GM10266 (cell line): ENCODE data around the gene SIRPB2.

Source experiments
- DNase-seq: peaks from one replicate; pipeline ENCODE4 v3.0.0; 2012; ENCODE audit errors: extremely low spot score
- TF ChIP-seq, protein P1 (sequence below): IDR thresholded peaks from 2 replicates; pipeline ENCODE4 v1.5.1; 2012; ENCODE audit warnings: mild to moderate bottlenecking, low read depth; ENCODE audit not compliant: control insufficient read depth, insufficient read depth; ENCODE audit errors: missing control alignments

The SIRPB2 gene

GRCh38 chr20:1491860-1492642 is 831 bp upstream of the SIRPB2 start:
- DNase-seq, result no peak
- TF ChIP-seq, protein P1, sequence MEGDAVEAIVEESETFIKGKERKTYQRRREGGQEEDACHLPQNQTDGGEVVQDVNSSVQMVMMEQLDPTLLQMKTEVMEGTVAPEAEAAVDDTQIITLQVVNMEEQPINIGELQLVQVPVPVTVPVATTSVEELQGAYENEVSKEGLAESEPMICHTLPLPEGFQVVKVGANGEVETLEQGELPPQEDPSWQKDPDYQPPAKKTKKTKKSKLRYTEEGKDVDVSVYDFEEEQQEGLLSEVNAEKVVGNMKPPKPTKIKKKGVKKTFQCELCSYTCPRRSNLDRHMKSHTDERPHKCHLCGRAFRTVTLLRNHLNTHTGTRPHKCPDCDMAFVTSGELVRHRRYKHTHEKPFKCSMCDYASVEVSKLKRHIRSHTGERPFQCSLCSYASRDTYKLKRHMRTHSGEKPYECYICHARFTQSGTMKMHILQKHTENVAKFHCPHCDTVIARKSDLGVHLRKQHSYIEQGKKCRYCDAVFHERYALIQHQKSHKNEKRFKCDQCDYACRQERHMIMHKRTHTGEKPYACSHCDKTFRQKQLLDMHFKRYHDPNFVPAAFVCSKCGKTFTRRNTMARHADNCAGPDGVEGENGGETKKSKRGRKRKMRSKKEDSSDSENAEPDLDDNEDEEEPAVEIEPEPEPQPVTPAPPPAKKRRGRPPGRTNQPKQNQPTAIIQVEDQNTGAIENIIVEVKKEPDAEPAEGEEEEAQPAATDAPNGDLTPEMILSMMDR, result no peak

GRCh38 chr20:1490643-1491195 is 501 bp downstream of the SIRPB2 start:
- no peak for DNase-seq
- TF ChIP-seq, protein P1, result no peak

- TF ChIP-seq, protein P1, result no peak
- DNase-seq, result no peak
Measured at GRCh38 chr20:1489764-1490436, 1.3 kb downstream of the SIRPB2 start.

DNA sequence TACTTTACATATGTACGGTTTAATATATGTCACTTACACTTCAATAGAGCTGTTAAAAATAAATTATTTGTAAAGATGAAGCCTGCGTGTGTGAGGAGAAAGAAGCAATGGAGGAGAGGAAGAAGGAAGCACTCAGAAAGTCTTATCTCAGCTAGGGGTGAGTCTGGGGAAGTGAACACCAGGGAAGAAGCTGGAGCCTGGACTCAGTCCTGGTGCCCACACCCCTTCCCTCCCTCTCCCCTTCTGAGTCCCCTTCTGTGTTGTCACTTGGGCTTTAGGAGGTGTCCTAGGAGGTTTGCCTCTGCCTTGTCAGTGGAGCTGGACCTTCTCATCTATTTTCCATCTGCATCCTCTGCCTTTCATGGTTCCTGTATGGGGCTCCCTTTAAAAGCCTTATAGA is 1.9 kb downstream of the SIRPB2 start:
- TF ChIP-seq, protein P1, result no peak

DNA sequence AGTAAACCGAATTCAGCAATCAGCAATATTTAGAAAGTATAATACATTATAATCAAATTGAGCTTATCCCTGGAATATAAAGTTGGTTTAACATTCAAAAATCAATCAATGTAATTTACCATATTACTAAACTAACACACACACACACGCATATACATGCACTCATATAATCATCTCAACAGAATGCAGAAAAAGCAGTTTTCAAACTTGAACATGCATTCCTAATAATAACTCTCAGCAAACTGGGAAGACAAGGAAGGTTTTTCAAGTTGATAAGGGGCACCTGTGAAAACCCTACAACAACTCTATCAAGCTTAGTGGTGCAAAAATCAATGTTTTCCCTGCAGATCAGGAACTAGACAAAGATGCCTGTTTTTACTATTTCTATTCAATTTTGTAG is 4.7 kb downstream of the SIRPB2 start:
- no peak for DNase-seq
- TF ChIP-seq, protein P1, result no peak

More for the DNA sequence above, 1.9 kb downstream of the SIRPB2 start:
- DNase-seq, result no peak

DNA sequence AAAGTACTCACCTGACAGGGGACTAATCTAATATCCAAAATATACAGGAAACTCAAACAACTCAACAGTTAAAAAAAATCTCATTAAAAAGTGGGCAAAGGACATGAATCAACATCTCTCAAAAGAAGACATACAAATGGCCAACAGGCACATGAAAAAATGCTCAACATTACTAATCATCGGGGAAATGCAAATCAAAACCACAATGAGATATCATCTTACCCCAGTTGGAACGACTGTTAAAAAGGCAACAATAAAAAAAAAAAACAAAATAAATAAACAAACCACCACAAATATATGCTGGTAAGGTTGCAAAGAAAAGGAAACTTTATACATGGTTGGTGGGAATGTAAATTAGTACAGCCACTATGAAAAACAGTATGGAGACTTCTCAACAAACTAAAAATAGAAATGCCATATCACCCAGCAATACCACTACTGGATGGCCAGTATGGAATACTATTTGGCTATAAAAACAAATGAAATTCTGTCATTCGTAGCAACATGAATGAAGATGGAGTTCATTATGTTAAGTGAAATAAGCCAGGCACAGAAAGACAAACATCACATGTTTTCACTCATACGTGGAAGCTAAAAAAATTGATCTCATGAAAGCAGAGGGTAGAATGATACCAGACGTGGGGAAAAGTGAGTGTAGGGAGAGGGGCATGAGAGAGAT is 6.6 kb downstream of the SIRPB2 start:
- TF ChIP-seq, protein P1, result no peak
- no peak for DNase-seq
